HT1080 (cell line): ENCODE results near the gene TMCO2. TPM values are rescaled to one million over a fixed set of nuclear protein-coding genes. Genes with fewer than 3 reads are reported as not detected.

Experiments
- total RNA-seq: library from RNA; depleted of rRNA; stranded (reverse); fragments of >200 nt; shearing (Covaris generic); gene quantifications from 2 replicates; pipeline ENCODE4 v1.2.3, GENCODE V29; 2014; rRNA removed

Gene TMCO2
- total RNA-seq, 1 experiment from 2014 or later: not detected

Other genes with a start within 250 kb of the TMCO2 start
- 537 and 558 TPM in 2 replicates for gene CAP1, start 207.2 kb upstream of the TMCO2 start, total RNA-seq
- 70.5 and 89.1 TPM in 2 replicates for gene PPT1, start 150.7 kb upstream of the TMCO2 start, total RNA-seq
- gene RLF, start 86.5 kb upstream of the TMCO2 start, total RNA-seq: 9.0 and 10.7 TPM in 2 replicates
- 46.8 and 55.7 TPM in 2 replicates for gene ZMPSTE24, start 10.3 kb downstream of the TMCO2 start, total RNA-seq
- gene COL9A2, start 69.3 kb downstream of the TMCO2 start, total RNA-seq: 0.07 and 0.43 TPM in 2 replicates
- 19.1 and 23.2 TPM in 2 replicates for gene SMAP2, start 125.8 kb downstream of the TMCO2 start, total RNA-seq
- gene ZFP69B, start 202.5 kb downstream of the TMCO2 start, total RNA-seq: 4.0 and 5.0 TPM in 2 replicates
- gene ZFP69, start 229.4 kb downstream of the TMCO2 start, total RNA-seq: 4.0 and 4.5 TPM in 2 replicates